ENCODE results near the gene FBXO21.

The FBXO21 gene

GRCh38 chr12:117129391-117129790 lies 60.9 kb downstream of the FBXO21 start:
- Histone ChIP-seq H3K27me3 (ENCODE audit: insufficient read depth, low read length) (no peaks in the 10 kb centered on the region), H3K36me3 (ENCODE audit: insufficient read depth, low read length) (no peaks in the 10 kb centered on the region), H3K9ac (ENCODE audit: low read length) (no peak overlapping the region), H3K27ac (ENCODE audit: low read depth, low read length, poor library complexity, severe bottlenecking) (no peak overlapping the region), H3K9me2 (ENCODE audit: low read depth, low read length) (no peaks in the 10 kb centered on the region), H3K9me3 (ENCODE audit: low read length) (peaks cover 7% of the 10 kb centered on the region; the same call in 1 of the 2 replicates), H3K4me3 (ENCODE audit: low read depth, low read length, poor library complexity, severe bottlenecking) (no peak overlapping the region), H2AFZ (ENCODE audit: low read length) (no peak overlapping the region), H3K4me1 (ENCODE audit: insufficient read depth, low read length, severe bottlenecking) (no peaks in the 10 kb centered on the region), H4K20me1 (ENCODE audit: insufficient read depth, low read length) (no peaks in the 10 kb centered on the region), H3K4me2 (ENCODE audit: low read length) (no peak overlapping the region), H3F3A (ENCODE audit: insufficient read depth, low read length) (no peaks in the 10 kb centered on the region; the same call in 1 of the 2 replicates), H3K79me2 (ENCODE audit: insufficient read depth, low read length) (no peaks in the 10 kb centered on the region)
- TF ChIP-seq EZH2 (IDR thresholded peaks at IDR 0.05; ENCODE audit: borderline replicate concordance, low read length) (no peak), CTCF (IDR thresholded peaks at IDR 0.05; ENCODE audit: low read length) (no peak)

- H3K4me2 ChIP-seq (ENCODE audit: low read length), result no peak overlapping the region
- no peaks in the 10 kb centered on the region for H3K4me1 ChIP-seq (ENCODE audit: insufficient read depth, low read length, severe bottlenecking)
- H3K4me3 ChIP-seq (ENCODE audit: low read depth, low read length, poor library complexity, severe bottlenecking), result no peak overlapping the region
- H4K20me1 ChIP-seq (ENCODE audit: insufficient read depth, low read length), result no peaks in the 10 kb centered on the region
- peaks cover 7% of the 10 kb centered on the region; the same call in 1 of the 2 replicates for H3K9me3 ChIP-seq (ENCODE audit: low read length)
- no peaks in the 10 kb centered on the region for H3K27me3 ChIP-seq (ENCODE audit: insufficient read depth, low read length)
- H3K9ac ChIP-seq (ENCODE audit: low read length), result no peak overlapping the region
- H2AFZ ChIP-seq (ENCODE audit: low read length), result no peak overlapping the region
- no peaks in the 10 kb centered on the region for H3K79me2 ChIP-seq (ENCODE audit: insufficient read depth, low read length)
- H3K36me3 ChIP-seq (ENCODE audit: insufficient read depth, low read length), result no peaks in the 10 kb centered on the region
- no peak for TF ChIP-seq EZH2 (IDR thresholded peaks at IDR 0.05; ENCODE audit: borderline replicate concordance, low read length)
- TF ChIP-seq CTCF (IDR thresholded peaks at IDR 0.05; ENCODE audit: low read length), result no peak
- no peak overlapping the region for H3K27ac ChIP-seq (ENCODE audit: low read depth, low read length, poor library complexity, severe bottlenecking)
- H3K9me2 ChIP-seq (ENCODE audit: low read depth, low read length), result no peaks in the 10 kb centered on the region
- no peaks in the 10 kb centered on the region; the same call in 1 of the 2 replicates for H3F3A ChIP-seq (ENCODE audit: insufficient read depth, low read length)
Observed at GRCh38 chr12:117127933-117128823, 62.1 kb downstream of the FBXO21 start.

- Histone ChIP-seq H3K9me2 (ENCODE audit: low read depth, low read length) (no peaks in the 10 kb centered on the region), H3K4me2 (ENCODE audit: low read length) (no peak overlapping the region), H3K9ac (ENCODE audit: low read length) (no peak overlapping the region), H2AFZ (ENCODE audit: low read length) (no peak overlapping the region), H3K27ac (ENCODE audit: low read depth, low read length, poor library complexity, severe bottlenecking) (no peak overlapping the region), H3K4me1 (ENCODE audit: insufficient read depth, low read length, severe bottlenecking) (no peaks in the 10 kb centered on the region), H3K27me3 (ENCODE audit: insufficient read depth, low read length) (no peaks in the 10 kb centered on the region), H4K20me1 (ENCODE audit: insufficient read depth, low read length) (no peaks in the 10 kb centered on the region), H3F3A (ENCODE audit: insufficient read depth, low read length) (no peaks in the 10 kb centered on the region; the same call in 1 of the 2 replicates), H3K9me3 (ENCODE audit: low read length) (peaks cover 7% of the 10 kb centered on the region; the same call in 1 of the 2 replicates), H3K36me3 (ENCODE audit: insufficient read depth, low read length) (no peaks in the 10 kb centered on the region), H3K4me3 (ENCODE audit: low read depth, low read length, poor library complexity, severe bottlenecking) (no peak overlapping the region), H3K79me2 (ENCODE audit: insufficient read depth, low read length) (no peaks in the 10 kb centered on the region)
- TF ChIP-seq EZH2 (IDR thresholded peaks at IDR 0.05; ENCODE audit: borderline replicate concordance, low read length), result no peak
- TF ChIP-seq CTCF (IDR thresholded peaks at IDR 0.05; ENCODE audit: low read length), result no peak
Observed at GRCh38 chr12:117126335-117126734, 63.9 kb downstream of the FBXO21 start.
